PFSK-1 (cell line): ENCODE measurements around the gene CELF4.

Experiments used
- FOXP2 ChIP-seq: optimal IDR thresholded peaks from 2 replicates; pipeline ENCODE3; 2011; ENCODE audit warnings: borderline replicate concordance, control low read depth, inconsistent platforms; ENCODE audit not compliant: insufficient read depth; ENCODE audit errors: extremely low read length, extremely low read depth
- POLR2AphosphoS5 ChIP-seq: IDR thresholded peaks from 2 replicates; pipeline ENCODE4 v1.6.1; 2012; ENCODE audit warnings: low read depth, mild to moderate bottlenecking, control low read depth, low read length, moderate library complexity
- SIN3A ChIP-seq: IDR thresholded peaks from 2 replicates; pipeline ENCODE4 v1.6.1; 2012; ENCODE audit warnings: mild to moderate bottlenecking, low read length, moderate library complexity, borderline replicate concordance; ENCODE audit not compliant: insufficient read depth
- TAF1 ChIP-seq: IDR thresholded peaks from 2 replicates; pipeline ENCODE4 v1.6.1; 2012; ENCODE audit warnings: low read length, control low read depth, borderline replicate concordance; ENCODE audit not compliant: insufficient read depth
- TF ChIP-seq, protein P1 (sequence below), 2 experiments: IDR thresholded peaks; 2 replicates each; pipeline versions ENCODE4 v1.6.1 to v1.8.0; 2011 to 2012; ENCODE audit warnings: low read depth in 2 of 2, low read length in 2 of 2, control low read depth in 1 of 2, inconsistent platforms in 1 of 2, mild to moderate bottlenecking in 1 of 2, moderate library complexity in 1 of 2; ENCODE audit not compliant: insufficient read depth in 1 of 2

Gene CELF4

GRCh38 chr18:37548679-37549289, 16.8 kb downstream of the CELF4 start:
- no peak for TF ChIP-seq POLR2AphosphoS5
- no peak for TF ChIP-seq SIN3A
- no peak for TF ChIP-seq FOXP2
- TF ChIP-seq, protein P1, sequence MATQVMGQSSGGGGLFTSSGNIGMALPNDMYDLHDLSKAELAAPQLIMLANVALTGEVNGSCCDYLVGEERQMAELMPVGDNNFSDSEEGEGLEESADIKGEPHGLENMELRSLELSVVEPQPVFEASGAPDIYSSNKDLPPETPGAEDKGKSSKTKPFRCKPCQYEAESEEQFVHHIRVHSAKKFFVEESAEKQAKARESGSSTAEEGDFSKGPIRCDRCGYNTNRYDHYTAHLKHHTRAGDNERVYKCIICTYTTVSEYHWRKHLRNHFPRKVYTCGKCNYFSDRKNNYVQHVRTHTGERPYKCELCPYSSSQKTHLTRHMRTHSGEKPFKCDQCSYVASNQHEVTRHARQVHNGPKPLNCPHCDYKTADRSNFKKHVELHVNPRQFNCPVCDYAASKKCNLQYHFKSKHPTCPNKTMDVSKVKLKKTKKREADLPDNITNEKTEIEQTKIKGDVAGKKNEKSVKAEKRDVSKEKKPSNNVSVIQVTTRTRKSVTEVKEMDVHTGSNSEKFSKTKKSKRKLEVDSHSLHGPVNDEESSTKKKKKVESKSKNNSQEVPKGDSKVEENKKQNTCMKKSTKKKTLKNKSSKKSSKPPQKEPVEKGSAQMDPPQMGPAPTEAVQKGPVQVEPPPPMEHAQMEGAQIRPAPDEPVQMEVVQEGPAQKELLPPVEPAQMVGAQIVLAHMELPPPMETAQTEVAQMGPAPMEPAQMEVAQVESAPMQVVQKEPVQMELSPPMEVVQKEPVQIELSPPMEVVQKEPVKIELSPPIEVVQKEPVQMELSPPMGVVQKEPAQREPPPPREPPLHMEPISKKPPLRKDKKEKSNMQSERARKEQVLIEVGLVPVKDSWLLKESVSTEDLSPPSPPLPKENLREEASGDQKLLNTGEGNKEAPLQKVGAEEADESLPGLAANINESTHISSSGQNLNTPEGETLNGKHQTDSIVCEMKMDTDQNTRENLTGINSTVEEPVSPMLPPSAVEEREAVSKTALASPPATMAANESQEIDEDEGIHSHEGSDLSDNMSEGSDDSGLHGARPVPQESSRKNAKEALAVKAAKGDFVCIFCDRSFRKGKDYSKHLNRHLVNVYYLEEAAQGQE (IDR thresholded peaks at IDR 0.05; ENCODE audit: insufficient read depth in 1 of 2, low read depth in 2 of 2, low read length in 2 of 2), result no peak
- no peak for TF ChIP-seq TAF1

DNA sequence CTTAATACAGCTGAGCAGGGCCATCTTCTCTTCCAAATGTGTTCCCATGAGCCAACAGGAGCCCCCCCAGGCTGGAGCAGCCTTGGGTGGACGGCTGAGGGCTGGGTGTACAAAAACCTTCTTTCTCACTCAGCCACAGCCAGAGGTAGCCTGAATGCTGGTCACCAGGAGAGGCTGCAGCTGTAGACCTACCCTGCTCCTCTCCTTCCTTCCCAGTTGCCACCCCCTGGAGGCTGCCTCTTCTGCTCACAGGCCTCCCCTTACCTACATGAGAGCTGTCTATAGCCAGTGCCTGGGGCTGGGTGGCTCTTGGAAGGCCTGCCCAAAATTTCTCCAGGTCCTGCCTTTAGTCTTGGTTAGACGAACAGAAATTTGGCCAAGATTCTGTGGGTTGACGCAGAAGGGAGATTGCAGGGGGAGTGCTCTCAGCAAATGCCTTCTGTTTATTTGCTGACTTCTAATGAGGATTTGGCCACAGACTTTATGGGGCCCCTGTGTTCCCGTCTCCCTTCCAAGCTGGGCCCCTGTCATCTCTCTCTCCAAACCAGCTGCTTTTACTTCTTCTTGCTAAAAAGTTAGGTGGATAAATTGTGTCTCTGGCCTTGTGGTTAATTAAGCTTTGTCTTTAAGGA, 18.3 kb downstream of the CELF4 start:
- TF ChIP-seq POLR2AphosphoS5 (no peak), FOXP2 (no peak), TAF1 (no peak), SIN3A (no peak)
- TF ChIP-seq, protein P1 (IDR thresholded peaks at IDR 0.05; ENCODE audit: insufficient read depth in 1 of 2, low read depth in 2 of 2, low read length in 2 of 2), result no peak

GRCh38 chr18:37546651-37547050, 18.9 kb downstream of the CELF4 start:
- TF ChIP-seq POLR2AphosphoS5 (no peak), SIN3A (no peak), TAF1 (no peak), FOXP2 (no peak)
- TF ChIP-seq, protein P1 (IDR thresholded peaks at IDR 0.05; ENCODE audit: insufficient read depth in 1 of 2, low read depth in 2 of 2, low read length in 2 of 2), result no peak

- TF ChIP-seq TAF1, result no peak
Observed at GRCh38 chr18:37546272-37546537, 19.4 kb downstream of the CELF4 start.

DNA sequence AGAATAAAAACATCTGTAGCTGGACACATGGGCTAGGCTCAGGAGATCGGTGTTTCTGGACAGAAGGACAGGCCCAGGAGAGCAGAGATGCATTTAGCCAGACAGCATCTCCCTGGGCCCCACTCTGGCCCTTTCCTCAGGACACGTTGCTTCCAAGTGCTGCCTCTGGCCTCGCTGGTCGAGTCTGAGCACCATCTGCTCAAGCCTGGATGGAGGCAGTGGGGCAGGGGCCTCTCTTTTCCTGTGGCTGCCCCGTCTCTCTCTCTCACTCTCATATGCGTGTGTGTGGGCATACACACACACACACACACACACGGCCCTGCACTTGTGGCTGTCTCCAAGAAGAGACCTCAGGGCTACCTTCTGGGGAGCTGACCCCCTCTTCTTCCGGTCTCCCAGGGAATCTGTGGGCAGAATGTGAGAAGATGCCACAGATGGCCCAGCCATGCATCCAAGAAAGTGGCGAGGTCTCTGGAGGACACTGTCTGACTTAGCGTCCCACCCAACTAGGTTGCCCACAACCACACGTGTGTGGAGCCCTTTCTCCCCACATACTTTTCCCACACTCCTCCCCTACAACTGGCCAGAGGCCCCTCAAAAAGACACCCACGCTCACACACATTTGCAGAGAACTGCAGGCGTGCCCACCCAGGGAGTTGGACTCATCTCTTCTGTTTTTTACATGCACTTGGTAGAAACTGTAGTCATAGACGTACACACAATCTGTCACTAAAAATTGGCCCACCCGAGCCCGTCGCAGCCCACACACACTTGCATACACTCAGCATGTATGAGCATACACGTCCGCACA, 19.9 kb downstream of the CELF4 start:
- TF ChIP-seq, protein P1 (IDR thresholded peaks at IDR 0.05; ENCODE audit: insufficient read depth in 1 of 2, low read depth in 2 of 2, low read length in 2 of 2), result no peak
- TF ChIP-seq FOXP2, result no peak
- no peak for TF ChIP-seq TAF1
- no peak for TF ChIP-seq SIN3A
- no peak for TF ChIP-seq POLR2AphosphoS5
